WI38 (cell line): ENCODE measurements around the gene ELMO1.

Experiments used
- H3K4me3 ChIP-seq: 2 replicates; pipeline ENCODE4 v1.5.1; 2011; ENCODE audit warnings: low read depth, mild to moderate bottlenecking, control low read depth, low read length
- TF ChIP-seq, protein P1 (sequence below): IDR thresholded peaks from 2 replicates; pipeline ENCODE4 v1.5.1; 2012; ENCODE audit warnings: low read depth, mild to moderate bottlenecking, control low read depth, low read length

ELMO1 gene

DNA sequence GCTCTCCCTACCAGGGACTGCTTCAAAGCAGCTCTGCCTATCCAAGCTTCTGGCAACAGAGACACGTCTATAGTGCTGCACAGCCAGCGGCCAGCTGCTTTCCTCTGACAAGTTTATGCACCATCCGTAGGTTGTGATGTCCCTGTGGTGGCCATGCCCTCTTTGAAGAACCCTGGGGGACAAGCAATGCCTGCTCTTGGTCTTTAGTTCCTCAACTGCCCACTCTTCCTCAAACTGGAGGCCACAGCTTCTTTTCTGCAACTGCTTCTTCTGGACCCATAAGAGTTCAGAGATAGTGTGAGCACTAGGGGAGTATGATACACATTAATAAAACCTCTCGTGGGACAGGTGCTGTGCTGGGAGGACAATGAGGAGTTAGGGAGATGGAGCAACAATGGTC is 164.9 kb downstream of the ELMO1 start:
- H3K4me3 ChIP-seq, result no peak overlapping the region
- TF ChIP-seq, protein P1, sequence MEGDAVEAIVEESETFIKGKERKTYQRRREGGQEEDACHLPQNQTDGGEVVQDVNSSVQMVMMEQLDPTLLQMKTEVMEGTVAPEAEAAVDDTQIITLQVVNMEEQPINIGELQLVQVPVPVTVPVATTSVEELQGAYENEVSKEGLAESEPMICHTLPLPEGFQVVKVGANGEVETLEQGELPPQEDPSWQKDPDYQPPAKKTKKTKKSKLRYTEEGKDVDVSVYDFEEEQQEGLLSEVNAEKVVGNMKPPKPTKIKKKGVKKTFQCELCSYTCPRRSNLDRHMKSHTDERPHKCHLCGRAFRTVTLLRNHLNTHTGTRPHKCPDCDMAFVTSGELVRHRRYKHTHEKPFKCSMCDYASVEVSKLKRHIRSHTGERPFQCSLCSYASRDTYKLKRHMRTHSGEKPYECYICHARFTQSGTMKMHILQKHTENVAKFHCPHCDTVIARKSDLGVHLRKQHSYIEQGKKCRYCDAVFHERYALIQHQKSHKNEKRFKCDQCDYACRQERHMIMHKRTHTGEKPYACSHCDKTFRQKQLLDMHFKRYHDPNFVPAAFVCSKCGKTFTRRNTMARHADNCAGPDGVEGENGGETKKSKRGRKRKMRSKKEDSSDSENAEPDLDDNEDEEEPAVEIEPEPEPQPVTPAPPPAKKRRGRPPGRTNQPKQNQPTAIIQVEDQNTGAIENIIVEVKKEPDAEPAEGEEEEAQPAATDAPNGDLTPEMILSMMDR, result no peak

DNA sequence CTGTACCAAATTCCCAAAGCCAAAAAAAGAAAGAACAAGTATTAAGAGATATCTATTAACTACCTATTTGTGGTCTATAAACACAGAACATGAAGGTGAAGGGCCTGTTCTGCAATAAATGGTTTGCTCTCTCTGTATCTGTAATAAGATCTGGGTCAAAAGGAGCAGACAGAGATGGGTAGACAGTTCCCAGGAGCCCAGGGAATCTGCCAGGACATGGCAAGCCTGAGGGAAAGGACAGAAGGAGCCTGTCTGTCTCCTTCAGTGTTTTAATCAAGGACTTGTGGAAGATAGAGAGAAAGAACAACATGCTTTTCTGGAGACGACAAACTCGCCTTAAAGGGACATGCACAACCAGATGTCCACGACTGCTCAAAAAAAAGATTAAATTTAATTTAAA is 165.7 kb downstream of the ELMO1 start:
- TF ChIP-seq, protein P1, result no peak
- H3K4me3 ChIP-seq, result no peak overlapping the region

DNA sequence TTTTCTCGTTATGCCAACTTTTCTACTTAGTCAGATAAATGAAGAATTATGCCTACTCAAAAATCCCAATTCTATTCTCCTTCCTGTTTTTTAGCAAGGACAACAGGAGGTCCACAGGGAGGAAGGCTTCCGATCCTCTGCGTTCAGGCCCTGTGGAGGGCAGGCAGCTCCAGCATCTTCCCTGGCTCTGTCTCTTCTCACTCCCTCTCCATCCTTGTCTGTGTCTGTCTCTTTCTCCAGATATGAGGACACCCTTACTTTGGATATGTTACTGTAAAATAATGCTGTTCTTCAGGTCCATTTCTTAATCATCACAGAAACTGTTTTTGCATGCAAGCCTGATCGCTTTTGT is 166.6 kb downstream of the ELMO1 start:
- H3K4me3 ChIP-seq, result no peak overlapping the region
- TF ChIP-seq, protein P1, result no peak

DNA sequence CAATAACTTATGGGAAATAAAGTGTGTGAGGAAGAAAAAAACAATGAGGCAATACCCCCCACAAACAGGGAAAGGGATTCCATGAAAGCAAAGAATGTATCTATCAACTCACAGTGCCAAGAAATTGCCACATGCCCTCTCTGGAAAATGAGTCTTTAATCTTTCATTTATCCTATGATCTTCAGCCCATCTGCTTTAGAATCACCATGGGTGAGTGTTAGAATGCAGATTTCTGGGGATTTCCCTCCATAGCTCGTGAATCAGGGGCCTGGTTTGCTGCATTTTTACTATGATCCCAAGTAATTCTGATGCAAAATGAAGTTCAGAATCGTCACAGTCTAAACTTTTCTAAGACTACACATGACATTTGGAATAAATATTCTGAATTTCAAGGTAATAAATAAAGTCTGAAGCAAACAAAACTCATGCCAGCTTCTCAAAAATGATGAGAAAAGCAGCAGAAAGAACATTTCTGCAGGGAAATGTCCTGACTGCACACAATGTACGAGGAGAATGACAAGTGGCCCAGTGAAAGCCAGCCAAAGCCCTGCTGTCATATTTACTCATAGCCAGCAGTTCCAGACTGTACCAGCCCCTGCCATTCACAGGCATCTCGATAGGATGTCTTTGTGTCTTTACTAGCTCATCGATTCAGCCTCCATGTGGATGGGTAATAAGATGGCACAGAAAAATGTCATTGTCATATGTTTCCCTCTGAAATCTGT is 167.1 kb downstream of the ELMO1 start:
- H3K4me3 ChIP-seq, result no peak overlapping the region
- TF ChIP-seq, protein P1, result no peak

DNA sequence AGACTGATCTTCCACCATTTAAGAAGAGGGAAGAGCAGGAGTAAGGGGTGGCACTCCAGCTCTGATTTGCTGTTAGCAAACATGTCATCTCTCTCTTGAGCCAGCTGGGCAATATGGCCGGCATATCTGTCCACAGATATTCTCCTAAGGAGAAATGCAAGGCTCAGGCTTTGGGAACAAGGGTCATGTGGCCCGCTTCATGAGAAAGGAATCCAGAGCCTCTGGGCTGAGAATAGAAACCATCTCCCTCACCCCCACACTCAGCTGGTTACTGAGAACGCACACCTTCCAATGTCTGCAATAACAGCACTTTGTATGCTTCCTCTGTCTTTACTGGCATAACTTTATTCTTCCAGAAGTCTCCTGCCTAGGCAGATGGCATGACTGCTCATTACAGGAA is 171.2 kb downstream of the ELMO1 start:
- TF ChIP-seq, protein P1, result no peak
- H3K4me3 ChIP-seq, result no peak overlapping the region

DNA sequence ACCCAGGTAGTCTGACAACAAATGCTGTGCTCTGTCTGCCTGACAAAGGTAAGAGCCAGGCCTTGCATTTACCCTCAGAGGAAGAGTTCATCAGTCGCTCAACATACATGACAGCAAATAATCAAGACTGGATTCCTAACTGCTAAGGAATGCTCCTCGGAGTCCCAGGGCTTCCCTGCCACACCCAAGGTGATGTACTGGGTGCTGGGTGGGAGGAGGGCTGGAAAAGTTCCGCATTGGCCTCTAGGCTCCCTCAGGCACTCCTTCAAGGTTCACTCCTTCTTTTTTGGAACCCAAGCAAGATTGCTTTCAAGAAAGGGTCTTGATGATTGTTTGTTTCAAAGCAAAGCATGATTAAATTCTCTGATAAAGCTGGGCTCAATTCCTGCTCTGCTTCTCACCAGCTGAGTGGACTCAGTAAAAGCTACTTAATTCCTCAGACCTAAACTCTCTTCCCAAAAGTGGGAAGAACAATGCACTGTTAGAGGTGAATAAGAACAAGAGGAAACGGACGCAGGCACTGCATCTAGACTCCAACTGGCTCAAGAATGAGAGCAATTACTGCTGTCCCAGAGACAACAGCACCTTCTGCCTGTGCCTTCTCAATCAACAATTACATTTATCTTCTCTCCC is 173.5 kb downstream of the ELMO1 start:
- TF ChIP-seq, protein P1, result no peak
- H3K4me3 ChIP-seq, result no peak overlapping the region

DNA sequence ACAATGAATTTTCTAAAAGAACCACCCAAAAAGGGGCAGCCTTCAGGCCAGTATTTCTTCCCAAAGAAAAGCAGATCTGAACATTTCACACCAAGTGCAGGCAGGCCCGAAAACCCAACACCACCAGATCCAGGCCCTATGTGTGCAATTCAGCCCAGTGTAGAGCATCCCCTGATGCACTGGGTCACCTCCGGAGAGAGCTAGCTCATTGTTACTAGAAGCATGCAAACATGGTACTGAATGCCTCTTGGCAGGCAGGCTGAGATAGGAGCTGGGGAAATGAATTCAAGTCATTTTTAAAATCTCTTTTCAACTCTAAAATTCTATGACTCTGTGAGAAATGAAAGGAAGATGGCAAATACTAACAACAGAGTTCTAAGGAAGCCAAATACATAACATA is 174.8 kb downstream of the ELMO1 start:
- no peak overlapping the region for H3K4me3 ChIP-seq

More for the DNA sequence above, 174.8 kb downstream of the ELMO1 start:
- TF ChIP-seq, protein P1, result no peak
